Hematopoietic multipotent progenitor cell treated with erythropoietin and hydrocortisone succinate and interleukin-3 and kit ligand, for 6 days (in vitro differentiated cells): ENCODE data around the gene C1orf52.

Experiments used
- DNase-seq: peaks from one replicate; pipeline ENCODE4 v3.0.0-alpha.2; 2015

Gene C1orf52

GRCh38 chr1:85259118-85259911 is at the start of gene C1orf52:
C1orf52 (minus strand) TSS chr1:85259662; CDS start chr1:85259633, 29 bp downstream.
- DNase-seq: peak; percentile 94

GRCh38 chr1:85308833-85309350 is 49.4 kb upstream of the C1orf52 start:
- no peak for DNase-seq

GRCh38 chr1:85307987-85308832 is 48.7 kb upstream of the C1orf52 start:
- peak; percentile 88 for DNase-seq

GRCh38 chr1:85306236-85306635 is 46.8 kb upstream of the C1orf52 start:
- no peak for DNase-seq

- DNase-seq: no peak
Measured at GRCh38 chr1:85303440-85304162, 44.1 kb upstream of the C1orf52 start.

- DNase-seq: no peak
Measured at GRCh38 chr1:85300140-85300539, 40.7 kb upstream of the C1orf52 start.

GRCh38 chr1:85297855-85298629 is 38.6 kb upstream of the C1orf52 start:
- no peak for DNase-seq

GRCh38 chr1:85297538-85297854 is 38.0 kb upstream of the C1orf52 start:
- no peak for DNase-seq

GRCh38 chr1:85296980-85297379 is 37.5 kb upstream of the C1orf52 start:
- no peak for DNase-seq

- no peak for DNase-seq
Measured at GRCh38 chr1:85295654-85296053, 36.2 kb upstream of the C1orf52 start.

GRCh38 chr1:85295006-85295431 is 35.6 kb upstream of the C1orf52 start:
- DNase-seq: no peak

GRCh38 chr1:85290826-85291225 is 31.4 kb upstream of the C1orf52 start:
- no peak for DNase-seq

- no peak for DNase-seq
Measured at GRCh38 chr1:85289848-85290335, 30.4 kb upstream of the C1orf52 start.

- DNase-seq: no peak
Measured at GRCh38 chr1:85289207-85289847, 29.9 kb upstream of the C1orf52 start.

- no peak for DNase-seq
Measured at GRCh38 chr1:85284202-85284601, 24.7 kb upstream of the C1orf52 start.

GRCh38 chr1:85283475-85284199 is 24.2 kb upstream of the C1orf52 start:
- DNase-seq: peak; percentile 36

- peak; percentile 32 for DNase-seq
Measured at GRCh38 chr1:85282424-85282823, 23.0 kb upstream of the C1orf52 start.

GRCh38 chr1:85280636-85281035 is 21.2 kb upstream of the C1orf52 start:
- no peak for DNase-seq

- no peak for DNase-seq
Measured at GRCh38 chr1:85279458-85280080, 20.1 kb upstream of the C1orf52 start.

GRCh38 chr1:85278853-85279314 is 19.4 kb upstream of the C1orf52 start:
- peak; percentile 30 for DNase-seq
